NCI-H345 (cell line): ENCODE results near the gene PLSCR5.

Experiments used
- DNase-seq: peaks from one replicate; lab custom pipeline; 2025; lab: John Stamatoyannopoulos, UW

PLSCR5 gene

GRCh38 chr3:146605106-146605505 lies at the start of gene PLSCR5:
Gene PLSCR5 (minus strand): TSS chr3:146605346. CDS start chr3:146605212, 134 bp downstream.
- no peak for DNase-seq

GRCh38 chr3:146653978-146654377 lies 48.8 kb upstream of the PLSCR5 start:
- no peak for DNase-seq

GRCh38 chr3:146650691-146651442 lies 45.7 kb upstream of the PLSCR5 start:
- no peak for DNase-seq

GRCh38 chr3:146646261-146646660 lies 41.1 kb upstream of the PLSCR5 start:
- peak; percentile 76 for DNase-seq

- DNase-seq: peak; percentile 23
These were observed 36.1 kb upstream of the PLSCR5 start for GRCh38 chr3:146640955-146641867.

- DNase-seq: no peak
These were observed 35.2 kb upstream of the PLSCR5 start for GRCh38 chr3:146640361-146640760.

- no peak for DNase-seq
These were observed 33.6 kb upstream of the PLSCR5 start for GRCh38 chr3:146638718-146639117.

GRCh38 chr3:146637871-146638270 lies 32.7 kb upstream of the PLSCR5 start:
- DNase-seq: no peak

GRCh38 chr3:146636881-146637280 lies 31.7 kb upstream of the PLSCR5 start:
- no peak for DNase-seq

GRCh38 chr3:146634346-146634745 lies 29.2 kb upstream of the PLSCR5 start:
- no peak for DNase-seq

GRCh38 chr3:146628671-146629070 lies 23.5 kb upstream of the PLSCR5 start:
- DNase-seq: no peak

- peak; percentile 6 for DNase-seq
These were observed 21.4 kb upstream of the PLSCR5 start for GRCh38 chr3:146626403-146627122.

- DNase-seq: no peak
These were observed 20.1 kb upstream of the PLSCR5 start for GRCh38 chr3:146625186-146625775.

GRCh38 chr3:146621723-146622122 lies 16.6 kb upstream of the PLSCR5 start:
- DNase-seq: no peak

GRCh38 chr3:146612015-146612414 lies 6.9 kb upstream of the PLSCR5 start:
- no peak for DNase-seq

GRCh38 chr3:146611096-146611495 lies 6.0 kb upstream of the PLSCR5 start:
- DNase-seq: no peak

GRCh38 chr3:146598535-146598934 lies 6.6 kb downstream of the PLSCR5 start:
- no peak for DNase-seq

GRCh38 chr3:146594843-146595482 lies 10.2 kb downstream of the PLSCR5 start:
- no peak for DNase-seq

GRCh38 chr3:146593776-146594175 lies 11.4 kb downstream of the PLSCR5 start:
- DNase-seq: no peak

- no peak for DNase-seq
These were observed 14.6 kb downstream of the PLSCR5 start for GRCh38 chr3:146590521-146590920.

GRCh38 chr3:146589899-146590508 lies 15.1 kb downstream of the PLSCR5 start:
- peak; percentile 50 for DNase-seq
